ENCODE measurements around the gene DHTKD1. TPM values are rescaled to one million over a fixed set of nuclear protein-coding genes. Genes with fewer than 3 reads are reported as not detected.

DHTKD1 gene
- total RNA-seq, 1 experiment from 2014 or later: 20.6 TPM

GRCh38 chr10:12109286-12109685, 40.5 kb downstream of the DHTKD1 start:
- Histone ChIP-seq H3K4me3 (replicated peaks in 1 of 2; ENCODE audit: low read depth in 1 of 2, low read length in 2 of 2) (no peak overlapping the region), H3K36me3 (ENCODE audit: control insufficient read depth in 1 of 2, insufficient read depth in 2 of 2, low read length in 2 of 2) (peaks cover 0 to 2% of the 10 kb centered on the region in 2 experiments; a peak in 3 of 4 replicates), H4K20me1 (ENCODE audit: insufficient read depth) (no peaks in the 10 kb centered on the region), H3K4me1 (ENCODE audit: control insufficient read depth in 1 of 2, insufficient read depth in 2 of 2, low read length in 2 of 2) (peaks cover 0 to 5% of the 10 kb centered on the region in 2 experiments; a peak in 1 of 4 replicates), H3K27me3 (ENCODE audit: insufficient read depth, low read length) (no peaks in the 10 kb centered on the region), H3K4me2 (ENCODE audit: low read length) (no peak overlapping the region), H2AFZ (ENCODE audit: low read depth, low read length, poor library complexity, severe bottlenecking) (no peak overlapping the region), H3K9me3 (ENCODE audit: control insufficient read depth in 1 of 2, insufficient read depth in 1 of 2, low read depth in 1 of 2, low read length in 2 of 2) (no peaks in the 10 kb centered on the region), H3K9me2 (ENCODE audit: insufficient read depth) (no peaks in the 10 kb centered on the region), H3K27ac (ENCODE audit: low read depth, low read length) (no peak overlapping the region), H3K9ac (ENCODE audit: low read length) (no peak overlapping the region), H3K79me2 (ENCODE audit: insufficient read depth, low read length) (no peaks in the 10 kb centered on the region)
- ChIA-PET RAD21 (ENCODE audit: low non-redundant PET in 1 of 2, low total read pairs in 2 of 2, uncharacterized antibody in 2 of 2, unreplicated experiment in 2 of 2) (no interaction called here), CTCF (no interaction called here), POLR2A (no interaction called here)
- intact Hi-C loops (cut with micrococcal nuclease): no loop called here
- BruUV-seq (replicated peaks): no TSS peak
- DNase-seq (ENCODE audit: low read depth, low spot score): no peak
- ATAC-seq: no peak
- TF ChIP-seq YY1 (IDR thresholded peaks at IDR 0.05; ENCODE audit: extremely low read depth, insufficient replicate concordance, low read depth, low read length) (no peak), SIN3A (IDR thresholded peaks at IDR 0.05; ENCODE audit: low read depth) (no peak)

- Histone ChIP-seq H3K27ac (ENCODE audit: low read depth, low read length) (no peak overlapping the region), H3K9ac (ENCODE audit: low read length) (no peak overlapping the region), H4K20me1 (ENCODE audit: insufficient read depth) (no peaks in the 10 kb centered on the region), H3K4me1 (ENCODE audit: control insufficient read depth in 1 of 2, insufficient read depth in 2 of 2, low read length in 2 of 2) (peaks cover 0 to 5% of the 10 kb centered on the region in 2 experiments; a peak in 1 of 4 replicates), H3K27me3 (ENCODE audit: insufficient read depth, low read length) (no peaks in the 10 kb centered on the region), H2AFZ (ENCODE audit: low read depth, low read length, poor library complexity, severe bottlenecking) (no peak overlapping the region), H3K36me3 (ENCODE audit: control insufficient read depth in 1 of 2, insufficient read depth in 2 of 2, low read length in 2 of 2) (peaks cover 0 to 2% of the 10 kb centered on the region in 2 experiments; a peak in 2 of 4 replicates), H3K9me2 (ENCODE audit: insufficient read depth) (no peaks in the 10 kb centered on the region), H3K79me2 (ENCODE audit: insufficient read depth, low read length) (no peaks in the 10 kb centered on the region), H3K4me2 (ENCODE audit: low read length) (no peak overlapping the region), H3K4me3 (replicated peaks in 1 of 2; ENCODE audit: low read depth in 1 of 2, low read length in 2 of 2) (no peak overlapping the region), H3K9me3 (ENCODE audit: control insufficient read depth in 1 of 2, insufficient read depth in 1 of 2, low read depth in 1 of 2, low read length in 2 of 2) (no peaks in the 10 kb centered on the region)
- TF ChIP-seq ZFX (IDR thresholded peaks at IDR 0.05) (no peak), ZNF274 (IDR thresholded peaks at IDR 0.05; ENCODE audit: low read depth, low read length) (no peak), JUND (IDR thresholded peaks at IDR 0.05) (no peak), EZH2 (IDR thresholded peaks at IDR 0.05) (no peak), EZH2phosphoT487 (IDR thresholded peaks at IDR 0.05; ENCODE audit: borderline replicate concordance) (no peak), SP1 (IDR thresholded peaks at IDR 0.05; ENCODE audit: low read depth) (no peak)
- ATAC-seq (no peak), DNase-seq (ENCODE audit: low read depth, low spot score) (no peak)
- ChIA-PET POLR2A (no interaction called here), CTCF (no interaction called here), RAD21 (ENCODE audit: low non-redundant PET in 1 of 2, low total read pairs in 2 of 2, uncharacterized antibody in 2 of 2, unreplicated experiment in 2 of 2) (interaction anchor here in 1 of 2 experiments (0.7 kb wide), 1 partner anchor 315 kb away, joined by 3 read pairs; no protein-coding TSS in a partner anchor)
- no TSS peak for BruUV-seq (replicated peaks)
- intact Hi-C loops (cut with micrococcal nuclease): no loop called here
These were observed 42.8 kb downstream of the DHTKD1 start for GRCh38 chr10:12111528-12111927.

Measured in HCT116 (cell line).